GM12878 (cell line): ENCODE results near the gene DBX2. TPM values are rescaled to one million over a fixed set of nuclear protein-coding genes. Genes with fewer than 3 reads are reported as not detected.

Experiments used
- ATAC-seq: fragments of 200-7000 bp; cut with Tn5 transposase; 3 replicates; pipeline ENCODE4 v1.9.1; 2020; ENCODE audit warnings: mild to moderate bottlenecking, moderate library complexity
- BruUV-seq: library from RNA; stranded (reverse); fragments of 400-500 nt; replicated peaks from 2 replicates; lab custom pipeline; 2021; lab: Mats Ljungman, UMichigan
- CTCF ChIA-PET: fragments of 300-600 bp; sonication (Branson Sonifier 250); formaldehyde crosslinking; extraction: SDS; loops from one replicate; lab custom pipeline; 2021; ENCODE audit warnings: inconsistent platforms; lab: Yijun Ruan, JAX
- POLR2A ChIA-PET: fragments of 350-600 bp; formaldehyde crosslinking; extraction: SDS; loops from one replicate; lab custom pipeline; 2021; ENCODE audit warnings: inconsistent platforms; lab: Charles Lee
- RAD21 ChIA-PET: fragments of 300-600 bp; sonication (Branson Sonifier 250); formaldehyde crosslinking; loops from one replicate; lab custom pipeline; 2023; ENCODE audit warnings: antibody characterized with exemption; ENCODE audit not compliant: unreplicated experiment; lab: Charles Lee
- SMC1A ChIA-PET: fragments of 300-600 bp; sonication (Branson Sonifier 250); formaldehyde crosslinking; loops from one replicate; lab custom pipeline; 2023; ENCODE audit not compliant: unreplicated experiment, uncharacterized antibody; lab: Charles Lee
- DNase-seq: peaks from one replicate; pipeline ENCODE4 v3.0.0-alpha.2; 2011; ENCODE audit warnings: low read depth, low spot score
- FAIRE-seq: peaks from 3 replicates; lab custom pipeline; 2011; peaks lifted over from hg19 to GRCh38; lab: Jason Lieb, UNC
- H2AFZ ChIP-seq: 2 replicates; pipeline ENCODE4 v1.6.0; 2011; ENCODE audit warnings: low read depth, low read length, control low read depth; ENCODE audit not compliant: control insufficient read depth
- H3K27ac ChIP-seq: 2 replicates; pipeline ENCODE4 v1.5.1; 2011; ENCODE audit warnings: control low read depth; ENCODE audit not compliant: control insufficient read depth, insufficient read depth
- H3K27me3 ChIP-seq, 2 experiments: replicated peaks in 1 of 2; 2 replicates each; pipeline versions ENCODE4 v1.6.0 to v1.6.1; 2011; ENCODE audit warnings: low read length in 1 of 2; ENCODE audit not compliant: control insufficient read depth in 2 of 2, insufficient read depth in 2 of 2
- H3K36me3 ChIP-seq, 2 experiments: 2 replicates each; pipeline ENCODE4 v1.5.1; 2011; ENCODE audit warnings: low read length in 1 of 2; ENCODE audit not compliant: control insufficient read depth in 2 of 2, insufficient read depth in 2 of 2
- H3K4me1 ChIP-seq: 2 replicates; pipeline ENCODE4 v1.6.1; 2011; ENCODE audit warnings: mild to moderate bottlenecking, low read length, moderate library complexity, mixed read lengths; ENCODE audit not compliant: control insufficient read depth, insufficient read depth
- H3K4me2 ChIP-seq: 2 replicates; pipeline ENCODE4 v1.6.0; 2011; ENCODE audit warnings: control low read depth; ENCODE audit not compliant: control insufficient read depth, insufficient read depth
- H3K4me3 ChIP-seq: fragments of 200-600 bp; sonication (generic); 2 replicates; pipeline ENCODE4 v1.5.1; 2016
- H3K79me2 ChIP-seq: 2 replicates; pipeline ENCODE4 v1.6.0; 2011; ENCODE audit warnings: low read length; ENCODE audit not compliant: control insufficient read depth, insufficient read depth
- H3K9ac ChIP-seq: 2 replicates; pipeline ENCODE4 v1.8.0; 2011; ENCODE audit warnings: low read length, control low read depth, mixed read lengths; ENCODE audit not compliant: control insufficient read depth, insufficient read depth
- H3K9me3 ChIP-seq: replicated peaks from 3 replicates; pipeline ENCODE4 v1.5.1; 2011; ENCODE audit warnings: mild to moderate bottlenecking, low read length; ENCODE audit not compliant: control insufficient read depth, insufficient read depth
- H4K20me1 ChIP-seq: 2 replicates; pipeline ENCODE4 v1.6.0; 2011; ENCODE audit not compliant: control insufficient read depth, insufficient read depth
- ATF3 ChIP-seq: IDR thresholded peaks from 2 replicates; pipeline ENCODE4 v1.6.1; 2011; ENCODE audit warnings: low read depth, mild to moderate bottlenecking, low read length, moderate library complexity, borderline replicate concordance; ENCODE audit errors: extremely low read depth
- BACH1 ChIP-seq: fragments of 450-650 bp; IDR thresholded peaks from 2 replicates; pipeline ENCODE4 v1.6.1; 2017; ENCODE audit warnings: mild to moderate bottlenecking, borderline replicate concordance
- BCLAF1 ChIP-seq: fragments of 450-650 bp; IDR thresholded peaks from 2 replicates; pipeline ENCODE4 v1.6.1; 2017; ENCODE audit warnings: antibody characterized with exemption, mild to moderate bottlenecking, moderate library complexity
- CHD1 ChIP-seq: IDR thresholded peaks from 2 replicates; pipeline ENCODE4 v1.6.1; 2012; ENCODE audit warnings: low read depth, low read length, improper control_type of control experiment
- HDAC6 ChIP-seq: fragments of 200-600 bp; sonication (generic); IDR thresholded peaks from one replicate; pipeline ENCODE4 v1.8.0; 2017; ENCODE audit warnings: antibody characterized with exemption; ENCODE audit not compliant: unreplicated experiment
- IRF3 ChIP-seq: fragments of 450-650 bp; IDR thresholded peaks from 2 replicates; pipeline ENCODE4 v1.6.1; 2014; ENCODE audit warnings: mild to moderate bottlenecking
- IRF4 ChIP-seq: IDR thresholded peaks from 2 replicates; pipeline ENCODE4 v1.6.1; 2011; ENCODE audit warnings: low read depth, low read length
- MLLT1 ChIP-seq: fragments of 450-650 bp; IDR thresholded peaks from 2 replicates; pipeline ENCODE4 v1.6.1; 2016; ENCODE audit warnings: mild to moderate bottlenecking
- PBX3 ChIP-seq: IDR thresholded peaks from 2 replicates; pipeline ENCODE4 v1.6.1; 2011; ENCODE audit warnings: mild to moderate bottlenecking, low read depth, low read length, moderate library complexity; ENCODE audit not compliant: insufficient replicate concordance
- POLR2AphosphoS2 ChIP-seq: IDR thresholded peaks from 2 replicates; pipeline ENCODE4 v1.6.1; 2011; ENCODE audit warnings: low read depth, mild to moderate bottlenecking, low read length, improper control_type of control experiment, moderate library complexity
- YBX1 ChIP-seq: fragments of 450-650 bp; IDR thresholded peaks from 2 replicates; pipeline ENCODE4 v1.6.1; 2016; ENCODE audit warnings: antibody characterized with exemption
- ZBTB40 ChIP-seq: fragments of 450-650 bp; IDR thresholded peaks from 2 replicates; pipeline ENCODE4 v1.6.1; 2016; ENCODE audit warnings: mild to moderate bottlenecking, moderate library complexity, borderline replicate concordance
- ZNF217 ChIP-seq: fragments of 450-650 bp; IDR thresholded peaks from 2 replicates; pipeline ENCODE4 v1.6.1; 2017; ENCODE audit warnings: antibody characterized with exemption, mild to moderate bottlenecking
- WGBS: methylation state at CpG from one replicate; pipeline ENCODE4 v1.1.6; 2016; ENCODE audit warnings: low lambda C conversion rate; ENCODE audit not compliant: insufficient replicate concordance, insufficient coverage; ENCODE audit errors: missing lambda C conversion rate; 5-methylcytosine and 5-hydroxymethylcytosine counted together
- in situ Hi-C: fragments of 300-500 bp; cut with MboI; formaldehyde crosslinking; loops from 9 replicates; pipeline ENCODE4 v1.14.3; 2018; ENCODE audit warnings: mixed read lengths
- intact Hi-C: fragments of 100-400 bp; cut with micrococcal nuclease; formaldehyde crosslinking; loops from one replicate; pipeline ENCODE4 v1.14.2; 2022; ENCODE audit not compliant: unreplicated experiment
- polyA plus RNA-seq, 11 experiments: library from polyadenylated mRNA; depleted of rRNA in 4 of 11; unstranded in 6 of 11; stranded (reverse) in 5 of 11; fragments of >200 nt; fragmentation: Nextera tagmentation in 4 of 11; fragmentation: Illumina TruSeq in 1 of 11; extraction: Ambion mirVana in 4 of 11; extraction: Trizol in 1 of 11; gene quantifications; 1 replicate in 1 of 11; 2 replicates in 10 of 11; pipeline versions ENCODE4 v1.2.1 to v1.2.3, GENCODE V29; 2011 to 2016; ENCODE audit warnings: inconsistent platforms in 2 of 11, missing spikeins in 2 of 11, low read depth in 1 of 11
- total RNA-seq, 4 experiments: library from RNA; depleted of rRNA in 3 of 4; stranded (reverse); fragments of >200 nt in 3 of 4; fragmentation: Illumina TruSeq in 1 of 4; extraction: Trizol in 1 of 4; gene quantifications; 2 replicates each; pipeline versions ENCODE4 v1.2.1 to v1.2.3, GENCODE V29; 2013 to 2021

The DBX2 gene
- total and polyA plus RNA-seq, 10 of the 15 experiments (the other 5 are each of a cell fraction or from before 2014, with no cell fraction given): not detected

GRCh38 chr12:45088608-45089007 lies 37.7 kb upstream of the DBX2 start:
- POLR2A ChIA-PET: no interaction called here
- FAIRE-seq (no peak), DNase-seq (no peak), ATAC-seq (no peak)
- BruUV-seq: no TSS peak
- no peaks in the 10 kb centered on the region for H3K36me3 ChIP-seq
- H3K4me3 ChIP-seq: no peak overlapping the region
- CTCF ChIA-PET: no interaction called here
- no peaks in the 10 kb centered on the region for H3K9me3 ChIP-seq
- H2AFZ ChIP-seq: no peak overlapping the region
- RAD21 ChIA-PET: no interaction called here
- whole genome bisulfite sequencing: 4% methylated on average over 1 of the region's 1 CpG
- in situ Hi-C loops: no loop called here
- intact Hi-C loops: no loop called here
- no peak overlapping the region for H3K4me2 ChIP-seq
- SMC1A ChIA-PET: interaction anchor here (0.7 to 1.1 kb wide), 2 partner anchors 10 to 46 kb away, joined by 3 read pairs; no protein-coding TSS in a partner anchor
- H3K9ac ChIP-seq: no peak overlapping the region
- H3K4me1 ChIP-seq: no peaks in the 10 kb centered on the region
- no peaks in the 10 kb centered on the region for H3K27me3 ChIP-seq
- no peaks in the 10 kb centered on the region for H3K79me2 ChIP-seq
- H4K20me1 ChIP-seq: no peaks in the 10 kb centered on the region
- H3K27ac ChIP-seq: no peak overlapping the region
- no peak for TF ChIP-seq YBX1
- TF ChIP-seq HDAC6: no peak
- TF ChIP-seq BACH1: no peak
- TF ChIP-seq MLLT1: no peak
- no peak for TF ChIP-seq IRF4
- TF ChIP-seq IRF3: no peak
- TF ChIP-seq CHD1: no peak
- no peak for TF ChIP-seq ZBTB40
- no peak for TF ChIP-seq PBX3
- TF ChIP-seq POLR2AphosphoS2: no peak
- no peak for TF ChIP-seq BCLAF1
- TF ChIP-seq ATF3: no peak
- no peak for TF ChIP-seq ZNF217
